Naive B cell (primary cell): ENCODE measurements around the gene CPLX1. TPM values are rescaled to one million over a fixed set of nuclear protein-coding genes. Genes with fewer than 3 reads are reported as not detected.
"Not testable (repeated sequence)": the region's sequence is repeated elsewhere in the genome, so short reads cannot be mapped to it uniquely, and the experiment has no call there.

Experiments
- ATAC-seq, 2 donors: fragments of 150-1000 bp; cut with Tn5 transposase; 2 replicates each; pipeline ENCODE4 v1.10.0; 2021; ENCODE audit warnings: low read depth in 2 of 2, mild to moderate bottlenecking in 2 of 2, moderate library complexity in 2 of 2
- DNase-seq: peaks from one replicate; pipeline ENCODE4 v3.0.0; 2022
- H3K27ac Mint-ChIP-seq, 6 donors: one replicate each; pipeline ENCODE4 v1.8.0; 2020 to 2022; ENCODE audit warnings: mild to moderate bottlenecking in 6 of 6, mixed read lengths in 6 of 6, moderate library complexity in 5 of 6, inconsistent platforms in 2 of 6
- H3K27me3 Mint-ChIP-seq, 3 donors: one replicate each; pipeline ENCODE4 v1.8.0; 2021 to 2022; ENCODE audit warnings: mixed read lengths in 3 of 3, mild to moderate bottlenecking in 1 of 3
- H3K36me3 Mint-ChIP-seq, 2 donors: one replicate each; pipeline ENCODE4 v1.8.0; 2020 to 2022; ENCODE audit warnings: mixed read lengths in 2 of 2, inconsistent platforms in 1 of 2, mild to moderate bottlenecking in 1 of 2
- H3K4me1 Mint-ChIP-seq, 3 donors: one replicate each; pipeline ENCODE4 v1.8.0; 2020 to 2022; ENCODE audit warnings: mixed read lengths in 3 of 3, inconsistent platforms in 1 of 3, mild to moderate bottlenecking in 1 of 3, moderate library complexity in 1 of 3
- H3K4me3 Mint-ChIP-seq, 8 donors: one replicate each; pipeline ENCODE4 v1.8.0; 2020 to 2022; ENCODE audit warnings: mild to moderate bottlenecking in 8 of 8, mixed read lengths in 8 of 8, moderate library complexity in 8 of 8, inconsistent platforms in 2 of 8
- H3K9me3 Mint-ChIP-seq, 7 donors: one replicate each; pipeline ENCODE4 v1.8.0; 2020 to 2022; ENCODE audit warnings: mixed read lengths in 7 of 7, mild to moderate bottlenecking in 5 of 7, inconsistent platforms in 2 of 7, moderate library complexity in 1 of 7
- polyA plus RNA-seq, 6 donors: library from polyadenylated mRNA; unstranded; fragments of 300-500 nt; fragmentation: Illumina TruSeq; gene quantifications; one replicate each; pipeline ENCODE4 v1.2.3, GENCODE V29; 2021; ENCODE audit warnings: low read depth in 6 of 6

The CPLX1 gene
- polyA plus RNA-seq, 6 donors from 2014 or later: not detected

DNA sequence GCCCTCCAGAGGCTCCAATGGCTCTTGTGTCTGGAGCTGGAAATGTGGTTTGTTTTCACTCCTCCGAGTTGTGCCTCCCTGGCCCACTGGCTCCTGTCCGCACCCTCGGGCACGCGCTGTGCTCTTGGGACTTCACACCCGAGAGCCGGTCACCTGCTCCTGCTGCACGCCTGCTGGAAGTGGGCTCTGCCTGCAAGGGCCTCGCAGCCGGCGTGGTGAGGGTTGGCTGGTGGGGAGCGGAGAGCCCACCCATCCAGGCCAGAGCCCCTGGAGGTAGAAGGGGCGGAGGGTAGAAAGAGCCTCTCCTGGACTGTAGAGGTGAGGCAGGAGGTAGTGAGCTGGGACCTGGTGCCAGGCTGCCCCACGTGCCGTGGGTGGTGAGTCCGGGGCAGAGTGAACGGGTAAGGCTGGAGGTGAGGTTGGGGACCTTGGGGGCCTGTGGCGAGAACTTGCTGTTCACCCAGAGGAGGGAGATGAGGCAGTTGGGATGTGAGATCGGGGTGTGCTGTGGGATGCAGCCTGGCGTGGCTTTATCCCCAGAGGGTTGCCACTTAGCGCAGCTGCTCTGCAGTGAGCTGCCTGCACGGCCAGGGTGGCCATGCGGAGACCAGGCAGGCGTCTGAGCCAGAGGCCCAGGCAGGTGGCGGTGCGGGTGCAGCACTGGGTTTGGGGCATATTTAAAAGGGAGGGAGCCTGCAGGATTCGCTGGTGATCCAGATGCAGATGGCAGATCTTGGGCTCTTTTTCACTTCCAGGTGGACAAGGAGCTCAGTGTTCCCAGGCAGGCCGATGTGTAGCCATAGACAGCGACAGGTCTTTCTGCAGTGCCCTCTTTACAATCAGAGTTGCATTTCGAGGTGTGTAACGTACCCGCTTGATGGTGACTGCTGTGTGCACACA, 71.5 kb downstream of the CPLX1 start:
- ATAC-seq: no peak
- Mint-ChIP-seq H3K4me3 (no peak overlapping the region), H3K27ac (peak overlapping the region in 1 of 6 donors; percentile 65), H3K27me3 (no peaks in the 10 kb centered on the region), H3K4me1 (peaks cover 7 to 11% (median 10%) of the 10 kb centered on the region in 3 donors), H3K9me3 (no peaks in the 10 kb centered on the region), H3K36me3 (no peaks in the 10 kb centered on the region)
- no peak for DNase-seq

DNA sequence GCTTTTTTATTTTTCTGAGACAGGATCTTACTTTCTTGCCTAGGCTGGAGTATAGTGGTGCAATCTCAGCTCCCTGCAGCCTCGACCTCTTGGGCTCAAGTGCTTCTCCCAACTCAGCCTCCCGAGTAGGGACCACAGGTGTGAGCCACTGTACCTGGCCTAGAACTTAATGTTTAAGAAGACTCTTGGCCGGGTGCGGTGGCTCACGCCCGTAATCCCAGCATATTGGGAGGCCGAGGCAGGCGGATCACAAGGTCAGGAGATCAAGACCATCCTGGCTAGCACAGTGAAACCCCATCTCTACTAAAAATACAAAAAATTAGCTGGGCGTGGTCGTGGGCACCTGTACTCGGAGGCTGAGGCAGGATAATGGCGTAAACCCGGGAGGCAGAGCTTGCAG, 72.7 kb downstream of the CPLX1 start:
- DNase-seq, H3K4me3 Mint-ChIP-seq, H3K36me3 Mint-ChIP-seq, H3K9me3 Mint-ChIP-seq, H3K27ac Mint-ChIP-seq, ATAC-seq, H3K27me3 Mint-ChIP-seq: not testable (repeated sequence)
- H3K4me1 Mint-ChIP-seq: peaks cover 10 to 11% (median 10%) of the 10 kb centered on the region in 3 donors

DNA sequence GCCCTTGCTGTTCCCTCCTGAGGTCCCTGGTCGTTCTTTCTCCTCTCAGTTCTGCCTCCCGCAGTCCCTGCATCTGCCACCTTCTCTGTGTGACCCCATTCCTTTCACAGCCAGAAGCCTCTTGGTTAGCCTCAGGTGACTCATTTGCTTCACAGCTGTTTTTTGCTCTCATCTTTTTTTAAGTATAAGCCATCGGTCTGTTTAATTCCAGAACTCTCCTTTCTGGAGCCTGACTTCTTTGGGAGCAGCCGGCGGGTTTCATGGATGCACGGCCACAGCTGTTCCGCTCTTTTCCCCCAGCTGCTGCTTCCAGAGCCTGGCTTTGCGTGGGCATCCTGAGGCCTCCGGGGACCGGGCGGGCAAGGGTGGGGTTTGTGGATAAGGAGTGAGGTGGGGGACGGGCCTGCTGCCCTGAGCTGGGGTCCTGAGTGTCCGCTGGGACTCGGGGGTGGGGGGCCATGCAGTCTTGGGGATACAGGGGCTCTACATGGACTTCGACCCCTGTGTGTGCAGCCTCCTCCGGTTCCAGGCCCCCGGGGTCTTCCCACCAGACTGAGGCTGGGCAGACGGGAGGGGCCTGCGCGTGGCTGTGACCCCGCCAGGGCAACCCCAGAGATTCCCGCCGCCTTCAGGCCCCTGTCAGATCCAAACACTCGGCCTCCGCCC, 73.6 kb downstream of the CPLX1 start:
- no peak for DNase-seq
- peaks cover 10 to 11% (median 10%) of the 10 kb centered on the region in 3 donors for H3K4me1 Mint-ChIP-seq
- ATAC-seq: no peak
- peak overlapping the region in 1 of 8 donors; percentile 66 for H3K4me3 Mint-ChIP-seq
- peak overlapping the region in 1 of 6 donors; percentile 65 for H3K27ac Mint-ChIP-seq
- H3K9me3 Mint-ChIP-seq: no peaks in the 10 kb centered on the region
- no peaks in the 10 kb centered on the region for H3K27me3 Mint-ChIP-seq
- H3K36me3 Mint-ChIP-seq: no peaks in the 10 kb centered on the region

DNA sequence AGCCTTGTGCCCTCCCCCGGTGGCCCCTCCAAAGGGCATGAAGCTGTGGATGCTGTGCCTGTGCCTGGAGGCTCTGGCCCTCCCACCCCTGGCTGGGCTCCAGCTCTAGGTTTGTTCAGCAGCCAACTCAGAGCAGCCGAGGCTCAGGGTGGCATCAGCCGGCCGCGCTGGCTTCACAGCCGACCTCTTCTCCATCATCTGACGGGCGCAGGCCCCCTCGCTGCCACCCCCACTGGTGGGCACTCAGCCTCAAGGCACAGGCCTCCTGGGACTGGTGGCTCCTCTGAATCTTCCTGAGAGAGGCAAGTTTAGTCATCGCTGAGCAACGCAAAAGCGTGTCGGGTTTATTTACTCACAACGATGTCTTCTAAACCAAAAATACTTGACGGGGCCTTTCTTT, 74.3 kb downstream of the CPLX1 start:
- no peak overlapping the region for H3K4me3 Mint-ChIP-seq
- H3K9me3 Mint-ChIP-seq: no peaks in the 10 kb centered on the region

DNA sequence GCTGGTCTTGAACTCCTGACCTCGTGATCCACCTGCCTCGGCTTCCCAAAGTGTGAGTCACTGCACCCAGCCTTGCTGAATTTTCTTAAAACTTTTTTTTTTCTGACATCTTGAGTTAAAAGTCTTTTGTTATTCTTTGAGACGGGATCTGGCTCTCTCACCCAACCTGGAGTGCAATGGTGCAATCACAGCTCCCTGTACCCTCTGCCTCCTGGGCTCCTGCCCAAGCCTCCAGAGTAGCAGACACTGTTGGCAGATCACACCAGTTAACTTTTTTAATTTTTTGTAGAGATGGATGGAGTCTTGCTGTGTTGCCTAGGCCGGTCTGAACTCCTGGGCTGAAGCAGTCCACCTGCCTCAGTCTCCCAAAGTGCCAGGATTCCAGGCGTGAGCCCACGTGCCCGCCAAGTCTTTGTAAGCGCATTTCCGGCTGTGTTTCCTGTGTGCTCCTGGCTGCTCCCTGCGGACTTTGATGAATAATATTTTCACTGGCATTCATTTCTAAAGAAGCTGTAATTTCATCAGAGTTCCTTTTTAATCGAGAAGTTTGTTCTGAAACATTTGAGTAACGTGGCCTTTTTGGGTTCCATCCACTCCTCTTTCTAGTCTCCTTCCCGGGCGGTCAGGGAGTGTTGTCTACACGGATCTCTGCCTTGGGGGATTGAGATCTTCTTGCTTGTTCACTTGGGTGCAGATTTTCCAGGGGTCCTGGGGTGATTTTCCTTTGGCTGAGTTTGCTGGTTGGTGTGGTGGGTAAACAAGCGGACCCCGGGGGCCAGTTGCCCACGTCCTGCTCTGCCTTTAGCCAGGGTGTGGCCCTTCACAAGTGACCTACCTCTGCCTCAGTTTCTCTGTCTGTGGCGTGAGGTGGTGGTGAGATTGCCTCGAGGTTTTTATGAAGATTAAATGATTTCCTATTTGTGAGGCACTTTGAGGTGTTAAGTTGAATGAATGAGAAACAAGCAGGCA, 75.9 kb downstream of the CPLX1 start:
- DNase-seq: no peak
- H3K36me3 Mint-ChIP-seq: no peaks in the 10 kb centered on the region
- no peak overlapping the region for H3K4me3 Mint-ChIP-seq
- no peak for ATAC-seq
- H3K27me3 Mint-ChIP-seq: no peaks in the 10 kb centered on the region
- H3K27ac Mint-ChIP-seq: no peak overlapping the region
- no peaks in the 10 kb centered on the region for H3K9me3 Mint-ChIP-seq
- peaks cover 10 to 11% (median 10%) of the 10 kb centered on the region in 3 donors for H3K4me1 Mint-ChIP-seq

More for the DNA sequence above, 74.3 kb downstream of the CPLX1 start:
- peaks cover 10 to 11% (median 10%) of the 10 kb centered on the region in 3 donors for H3K4me1 Mint-ChIP-seq
- H3K36me3 Mint-ChIP-seq: no peaks in the 10 kb centered on the region
- DNase-seq: no peak
- H3K27ac Mint-ChIP-seq: peak overlapping the region in 1 of 6 donors; percentile 65
- H3K27me3 Mint-ChIP-seq: no peaks in the 10 kb centered on the region
- ATAC-seq: no peak

DNA sequence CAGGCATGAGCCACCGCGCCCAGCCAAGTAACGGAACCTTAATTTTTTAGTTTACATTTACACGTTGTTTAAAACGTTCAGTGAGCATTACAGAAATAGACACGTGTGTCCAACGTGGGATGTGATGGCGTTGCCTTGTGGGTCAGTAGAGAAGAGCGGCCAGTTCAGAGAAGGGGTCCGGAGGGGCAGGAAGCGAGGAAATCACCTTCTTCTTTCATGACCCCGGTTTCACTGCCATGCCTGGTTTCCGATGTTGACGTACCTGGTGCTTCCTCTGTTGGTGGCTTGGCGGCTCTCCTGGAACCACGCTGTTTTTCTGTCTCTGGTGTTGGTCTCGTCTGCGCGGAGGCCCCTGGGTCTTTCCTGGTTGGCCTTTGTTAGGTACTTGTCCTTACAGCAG, 77.5 kb downstream of the CPLX1 start:
- Mint-ChIP-seq H3K27me3 (no peaks in the 10 kb centered on the region), H3K4me3 (no peak overlapping the region), H3K36me3 (peaks cover 0 to 7% of the 10 kb centered on the region in 2 donors), H3K27ac (peak overlapping the region in 1 of 6 donors; percentile 33), H3K4me1 (peaks cover 4 to 12% (median 6%) of the 10 kb centered on the region in 3 donors), H3K9me3 (no peaks in the 10 kb centered on the region)
- DNase-seq (no peak), ATAC-seq (no peak)

DNA sequence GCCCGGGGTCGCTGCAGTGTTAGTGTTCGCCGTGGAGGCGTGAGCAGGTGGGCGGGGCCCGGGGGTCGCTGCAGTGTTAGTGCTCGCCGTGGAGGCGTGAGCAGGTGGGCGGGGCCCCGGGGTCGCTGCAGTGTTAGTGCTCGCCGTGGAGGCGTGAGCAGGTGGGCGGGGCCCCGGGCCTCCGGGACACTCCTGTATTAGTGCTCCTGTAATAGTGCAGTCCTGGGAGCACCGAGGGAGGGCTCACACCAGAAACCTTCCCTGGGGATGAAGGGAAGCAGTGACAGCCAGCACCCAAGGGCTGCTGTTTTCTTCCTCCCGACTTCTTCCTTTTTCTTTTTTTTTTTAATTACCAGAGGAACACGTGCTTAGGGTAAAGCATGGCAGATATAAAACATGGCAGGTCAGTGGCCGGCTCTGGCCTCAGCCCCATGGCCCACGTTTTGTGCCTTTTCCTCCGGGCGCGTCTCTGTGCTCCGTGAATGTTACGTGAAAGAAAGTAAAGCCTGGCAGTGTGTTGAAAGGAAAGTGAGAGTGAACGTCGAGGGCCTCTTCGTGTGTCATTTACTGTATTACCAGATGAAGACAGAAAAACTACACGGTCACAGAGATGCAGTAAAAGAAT, 78.3 kb downstream of the CPLX1 start:
- Mint-ChIP-seq H3K4me3 (peak overlapping the region in 1 of 8 donors; percentile 59), H3K27me3 (no peaks in the 10 kb centered on the region)

DNA sequence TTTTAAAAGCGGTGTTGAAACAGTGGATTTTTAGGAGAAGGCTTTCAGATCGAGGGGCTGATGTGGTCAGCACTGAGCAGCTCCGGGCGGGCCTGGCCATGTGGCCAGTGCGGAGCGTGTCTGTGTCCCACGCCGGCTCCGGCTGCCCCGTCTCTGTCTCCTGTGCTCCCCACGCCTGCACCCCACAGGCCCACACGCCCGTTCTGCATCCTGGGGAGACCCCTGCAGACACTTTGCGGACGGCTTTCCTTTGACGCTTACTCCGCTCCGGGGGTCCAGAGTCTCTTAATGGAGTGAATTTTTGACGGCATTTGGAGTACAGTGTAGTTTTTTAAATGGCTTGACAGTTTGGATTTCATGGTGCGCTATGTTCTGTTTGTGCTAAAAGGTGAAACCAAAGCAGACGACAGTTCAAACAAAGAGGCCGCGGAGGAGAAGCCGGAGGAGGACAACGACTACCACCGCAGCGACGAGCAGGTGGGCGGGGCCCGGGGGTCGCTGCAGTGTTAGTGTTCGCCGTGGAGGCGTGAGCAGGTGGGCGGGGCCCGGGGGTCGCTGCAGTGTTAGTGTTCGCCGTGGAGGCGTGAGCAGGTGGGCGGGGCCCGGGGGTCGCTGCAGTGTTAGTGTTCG, 81.6 kb downstream of the CPLX1 start:
- Mint-ChIP-seq H3K4me1 (peaks cover 3 to 12% (median 10%) of the 10 kb centered on the region in 3 donors), H3K4me3 (no peak overlapping the region), H3K9me3 (no peaks in the 10 kb centered on the region), H3K27me3 (no peaks in the 10 kb centered on the region), H3K27ac (peak overlapping the region in 2 of 6 donors; percentile 49 to 75), H3K36me3 (peaks cover 0 to 7% of the 10 kb centered on the region in 2 donors)
- no peak for ATAC-seq
- no peak for DNase-seq

More for the DNA sequence above, 78.3 kb downstream of the CPLX1 start:
- Mint-ChIP-seq H3K36me3 (peaks cover 0 to 7% of the 10 kb centered on the region in 2 donors), H3K9me3 (no peaks in the 10 kb centered on the region), H3K4me1 (peaks cover 7 to 12% (median 8%) of the 10 kb centered on the region in 3 donors), H3K27ac (peak overlapping the region in 3 of 6 donors; percentile 26 to 93 (median 57))
- no peak for ATAC-seq
- DNase-seq: no peak

DNA sequence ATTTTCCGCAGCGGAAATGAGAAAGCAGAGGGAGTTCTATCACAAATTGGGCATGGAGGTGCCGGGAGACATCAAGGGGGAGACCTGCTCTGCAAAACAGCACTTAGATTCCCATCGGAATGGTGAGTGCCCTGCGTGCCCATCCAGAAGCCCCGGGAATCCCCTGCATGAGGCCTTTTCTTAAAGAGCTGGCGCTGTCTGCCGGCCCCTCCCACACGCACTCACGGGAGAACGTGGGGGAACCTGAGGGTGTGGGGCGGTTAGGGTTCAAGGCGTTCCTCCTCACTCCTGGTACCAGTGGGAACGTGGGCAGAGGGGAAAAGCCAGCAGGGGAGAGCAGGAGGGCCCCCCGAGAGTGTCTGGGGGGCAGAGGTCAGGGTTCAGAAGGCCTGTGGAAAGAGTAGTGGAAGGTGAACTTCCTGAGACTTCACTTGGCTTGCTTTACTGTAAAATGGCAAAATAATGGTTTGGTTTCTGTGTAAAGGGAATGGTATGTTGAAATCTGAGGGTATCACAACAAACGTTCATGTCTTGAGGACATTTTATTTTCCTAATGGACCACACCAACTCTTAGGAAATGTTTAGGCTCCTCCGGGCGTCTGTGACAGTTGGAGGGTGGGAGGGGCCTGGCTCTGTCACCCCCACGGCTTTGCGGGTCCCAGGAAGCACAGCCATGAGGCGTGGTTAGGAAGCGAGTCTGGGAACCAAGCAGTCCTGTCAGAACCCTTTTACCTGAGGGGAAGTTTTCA, 82.3 kb downstream of the CPLX1 start:
- Mint-ChIP-seq H3K9me3 (no peaks in the 10 kb centered on the region), H3K27ac (peak overlapping the region in 1 of 6 donors; percentile 62), H3K36me3 (peaks cover 0 to 7% of the 10 kb centered on the region in 2 donors), H3K27me3 (no peaks in the 10 kb centered on the region), H3K4me3 (no peak overlapping the region), H3K4me1 (peaks cover 3 to 12% (median 7%) of the 10 kb centered on the region in 3 donors)
- DNase-seq (no peak), ATAC-seq (no peak)

DNA sequence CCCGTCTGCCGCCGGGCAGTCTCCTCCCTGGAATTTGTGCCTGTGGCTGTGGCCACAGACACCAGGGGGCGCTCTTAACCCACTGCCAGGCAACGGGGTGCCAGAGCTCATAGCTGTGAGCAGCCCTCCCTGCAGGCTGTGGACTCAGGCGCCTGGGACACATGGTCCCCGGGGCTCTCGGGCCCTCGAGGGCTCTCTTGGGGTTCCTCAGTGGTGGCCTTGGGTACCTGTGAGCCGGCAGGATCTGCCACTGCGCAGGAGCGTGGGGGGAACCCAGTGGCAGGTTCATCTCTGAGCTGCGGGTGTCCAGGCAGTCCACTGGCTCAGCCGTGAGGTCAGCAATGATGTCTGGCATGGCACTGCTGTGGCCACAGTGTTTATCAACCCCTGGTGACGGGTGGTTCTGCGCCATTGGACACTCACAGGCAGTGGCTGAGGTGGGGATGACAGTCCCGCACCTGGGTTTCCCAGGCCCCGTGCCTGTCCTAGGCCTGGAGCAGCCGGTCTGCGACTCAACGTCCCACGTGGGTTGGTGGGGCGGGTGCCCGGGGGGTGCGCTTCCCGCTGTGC, 83.1 kb downstream of the CPLX1 start:
- Mint-ChIP-seq H3K4me1 (peaks cover 3 to 12% (median 7%) of the 10 kb centered on the region in 3 donors), H3K27ac (peak overlapping the region in 2 of 6 donors; percentile 26 to 41), H3K9me3 (no peaks in the 10 kb centered on the region), H3K36me3 (peaks cover 0 to 8% of the 10 kb centered on the region in 2 donors), H3K4me3 (no peak overlapping the region), H3K27me3 (no peaks in the 10 kb centered on the region)
- DNase-seq (peak; percentile 66), ATAC-seq (peak; percentile 69 to 85)

DNA sequence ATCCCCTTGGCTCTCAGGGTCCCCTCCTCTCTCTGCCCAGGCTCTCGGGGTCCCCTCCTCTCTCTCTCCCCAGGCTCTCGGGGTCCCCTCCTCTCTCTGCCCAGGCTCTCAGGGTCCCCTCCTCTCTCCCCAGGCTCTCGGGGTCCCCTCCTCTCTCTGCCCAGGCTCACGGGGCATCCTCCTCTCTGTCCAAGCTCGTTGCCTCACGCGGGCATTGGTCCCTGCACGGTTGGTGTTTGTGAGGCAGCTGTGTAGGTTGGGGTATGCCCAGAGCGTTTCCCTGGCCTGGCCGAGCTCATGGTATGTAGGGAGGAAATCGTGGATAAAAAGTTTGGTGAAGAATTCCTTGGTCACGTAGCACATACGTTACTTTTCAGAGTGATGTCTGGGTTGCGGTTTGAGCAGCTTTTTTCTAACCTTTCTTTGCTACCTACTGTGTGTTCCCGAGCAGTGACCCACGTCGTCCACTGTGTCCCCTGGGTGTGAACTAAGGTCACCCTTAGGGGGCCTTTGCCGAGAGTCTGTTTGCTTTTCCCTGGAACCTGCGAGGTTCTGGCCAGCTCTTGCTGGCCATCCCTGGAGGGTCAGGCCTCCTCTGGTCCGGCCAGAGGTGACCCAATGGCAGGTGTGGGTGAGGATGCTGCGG, 83.7 kb downstream of the CPLX1 start:
- H3K27me3 Mint-ChIP-seq: no peaks in the 10 kb centered on the region
- no peak overlapping the region for H3K4me3 Mint-ChIP-seq
- H3K27ac Mint-ChIP-seq: peak overlapping the region in 4 of 6 donors; percentile 23 to 78 (median 51)
- no peak for DNase-seq
- H3K4me1 Mint-ChIP-seq: peaks cover 3 to 12% (median 7%) of the 10 kb centered on the region in 3 donors
- H3K9me3 Mint-ChIP-seq: no peaks in the 10 kb centered on the region
- ATAC-seq: no peak
- peaks cover 4 to 14% of the 10 kb centered on the region in 2 donors for H3K36me3 Mint-ChIP-seq
